ENCODE results near the gene MED16. TPM values are rescaled to one million over a fixed set of nuclear protein-coding genes. Genes with fewer than 3 reads are reported as not detected.

Gene MED16
- 49.8 TPM for polyA plus RNA-seq (ENCODE audit: insufficient read length)

- peak; percentile 95 for DNase-seq
Measured at GRCh38 chr19:892894-893689, at the start of gene MED16, which contains the start of gene RNU6-9. Gene MED16, minus strand, starts transcription at chr19:893187. Its CDS starts 2,056 bp downstream, at chr19:891131. Gene RNU6-9, plus strand, starts transcription at chr19:893484.

- no peak for DNase-seq
Measured at GRCh38 chr19:942133-942645, 49.2 kb upstream of the MED16 start.

GRCh38 chr19:941292-942132 is 48.5 kb upstream of the MED16 start:
- DNase-seq = no peak

GRCh38 chr19:940591-941291 is 47.8 kb upstream of the MED16 start:
- DNase-seq = no peak

GRCh38 chr19:939922-940321 is 46.9 kb upstream of the MED16 start:
- DNase-seq = no peak

GRCh38 chr19:939439-939838 is 46.5 kb upstream of the MED16 start:
- no peak for DNase-seq

GRCh38 chr19:938233-938923 is 45.4 kb upstream of the MED16 start:
- DNase-seq = no peak

GRCh38 chr19:937259-937694 is 44.3 kb upstream of the MED16 start:
- DNase-seq = no peak

GRCh38 chr19:936175-936546 is 43.2 kb upstream of the MED16 start:
- no peak for DNase-seq

GRCh38 chr19:934865-935479 is 42.0 kb upstream of the MED16 start:
- peak; percentile 85 for DNase-seq

- no peak for DNase-seq
Measured at GRCh38 chr19:934197-934840, 41.3 kb upstream of the MED16 start.

GRCh38 chr19:933553-933882 is 40.5 kb upstream of the MED16 start:
- no peak for DNase-seq

- no peak for DNase-seq
Measured at GRCh38 chr19:932648-933552, 39.9 kb upstream of the MED16 start.

- DNase-seq = no peak
Measured at GRCh38 chr19:931860-932647, 39.1 kb upstream of the MED16 start.

GRCh38 chr19:929891-930258 is 36.9 kb upstream of the MED16 start:
- DNase-seq = no peak

- no peak for DNase-seq
Measured at GRCh38 chr19:929203-929890, 36.4 kb upstream of the MED16 start.

- no peak for DNase-seq
Measured at GRCh38 chr19:928471-929202, 35.6 kb upstream of the MED16 start.
